ENCODE measurements around the gene YTHDF1.
A peak's percentile ranks its signal among the peaks of the same experiment; 100 is the strongest.

Gene YTHDF1

GRCh38 chr20:63242736-63243135 lies 26.8 kb upstream of the YTHDF1 start:
- H3K4me3 ChIP-seq (ENCODE audit: low read length) = no peak overlapping the region
- DNase-seq (ENCODE audit: low read depth) = no peak
- no peak for TF ChIP-seq CTCF (conservative IDR thresholded peaks at IDR 0.05; ENCODE audit: low read depth, low read length)

GRCh38 chr20:63241272-63241671 lies 25.3 kb upstream of the YTHDF1 start:
- DNase-seq (ENCODE audit: low read depth) = no peak
- TF ChIP-seq CTCF (conservative IDR thresholded peaks at IDR 0.05; ENCODE audit: low read depth, low read length) = no peak

DNA sequence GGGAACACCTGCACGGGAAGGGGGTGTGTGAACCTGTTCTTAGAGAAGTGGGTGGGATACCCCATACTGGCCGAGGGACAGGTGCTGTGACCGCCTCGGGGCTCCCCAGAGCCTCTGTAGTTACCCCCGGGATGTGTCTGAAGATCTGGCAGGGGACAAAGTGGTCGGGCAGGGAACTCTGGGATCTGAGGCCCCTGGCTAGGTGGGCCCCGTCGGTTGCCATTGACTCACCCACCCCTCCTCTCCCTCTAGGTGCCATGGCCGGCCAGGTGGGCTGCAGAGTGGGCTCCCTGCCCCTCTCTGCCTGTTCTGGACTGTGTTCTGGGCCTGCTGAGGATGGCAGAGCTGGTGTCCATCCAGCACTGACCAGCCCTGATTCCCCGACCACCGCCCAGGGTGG lies 24.1 kb upstream of the YTHDF1 start:
- no peak overlapping the region for H3K4me3 ChIP-seq (ENCODE audit: low read length)

More at GRCh38 chr20:63241272-63241671, 25.3 kb upstream of the YTHDF1 start:
- no peak overlapping the region for H3K4me3 ChIP-seq (ENCODE audit: low read length)

DNA sequence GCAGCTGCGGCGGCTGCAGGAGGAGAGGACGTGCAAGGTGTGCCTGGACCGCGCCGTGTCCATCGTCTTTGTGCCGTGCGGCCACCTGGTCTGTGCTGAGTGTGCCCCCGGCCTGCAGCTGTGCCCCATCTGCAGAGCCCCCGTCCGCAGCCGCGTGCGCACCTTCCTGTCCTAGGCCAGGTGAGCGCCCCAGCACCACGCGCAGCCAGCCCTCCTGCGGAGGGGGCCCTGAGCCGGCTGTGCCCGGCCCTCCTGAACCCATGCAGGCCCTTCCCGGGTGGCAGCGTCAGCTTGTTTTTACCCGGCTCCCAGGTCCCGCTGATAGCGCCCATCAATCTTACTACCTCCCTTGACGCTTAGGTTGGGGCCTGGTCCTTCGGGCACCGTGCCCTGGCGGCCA lies 23.5 kb upstream of the YTHDF1 start:
- H3K4me3 ChIP-seq (ENCODE audit: low read length) = no peak overlapping the region
- no peak for TF ChIP-seq CTCF (conservative IDR thresholded peaks at IDR 0.05; ENCODE audit: low read depth, low read length)
- DNase-seq (ENCODE audit: low read depth) = no peak

More for the DNA sequence above, 24.1 kb upstream of the YTHDF1 start:
- no peak for DNase-seq (ENCODE audit: low read depth)
- no peak for TF ChIP-seq CTCF (conservative IDR thresholded peaks at IDR 0.05; ENCODE audit: low read depth, low read length)

DNA sequence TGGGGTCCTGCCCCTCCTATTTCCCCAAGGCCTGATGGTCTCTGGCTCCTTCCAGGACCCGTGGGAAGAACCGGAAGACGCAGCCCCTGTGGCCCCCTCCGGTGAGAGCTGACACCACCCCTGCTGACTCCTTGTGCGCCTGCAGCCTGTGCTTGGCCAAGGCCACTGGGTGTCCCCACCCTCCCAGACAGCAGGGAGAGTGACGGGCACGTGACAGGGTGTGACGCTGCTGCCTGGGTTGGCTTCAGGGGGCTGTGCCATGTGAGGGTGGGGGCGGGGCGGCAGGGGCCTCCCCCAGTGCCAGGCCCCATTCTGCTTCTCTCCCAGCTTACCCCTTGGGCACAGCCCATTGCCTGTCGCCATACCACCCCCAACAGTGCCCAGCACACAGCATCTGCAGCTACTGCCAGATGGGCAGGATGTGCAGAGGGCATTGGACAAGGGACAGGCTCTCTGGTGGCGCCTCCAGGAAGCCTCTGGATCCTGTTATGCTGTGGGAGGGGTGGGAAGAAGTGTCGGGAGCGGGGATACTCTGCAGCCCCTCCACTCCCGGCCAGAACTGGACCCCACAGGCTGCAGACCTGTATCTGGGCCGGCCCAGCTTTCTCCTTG lies 22.7 kb upstream of the YTHDF1 start:
- DNase-seq (ENCODE audit: low read depth) = no peak
- H3K4me3 ChIP-seq (ENCODE audit: low read length) = no peak overlapping the region
- no peak for TF ChIP-seq CTCF (conservative IDR thresholded peaks at IDR 0.05; ENCODE audit: low read depth, low read length)

GRCh38 chr20:63238031-63238430 lies 22.1 kb upstream of the YTHDF1 start:
- peak overlapping the region; percentile 4 for H3K4me3 ChIP-seq (ENCODE audit: low read length)
- no peak for DNase-seq (ENCODE audit: low read depth)

More at GRCh38 chr20:63238031-63238430, 22.1 kb upstream of the YTHDF1 start:
- TF ChIP-seq CTCF (conservative IDR thresholded peaks at IDR 0.05; ENCODE audit: low read depth, low read length) = no peak
